ENCODE results near the gene MYH7B.

The MYH7B gene

DNA sequence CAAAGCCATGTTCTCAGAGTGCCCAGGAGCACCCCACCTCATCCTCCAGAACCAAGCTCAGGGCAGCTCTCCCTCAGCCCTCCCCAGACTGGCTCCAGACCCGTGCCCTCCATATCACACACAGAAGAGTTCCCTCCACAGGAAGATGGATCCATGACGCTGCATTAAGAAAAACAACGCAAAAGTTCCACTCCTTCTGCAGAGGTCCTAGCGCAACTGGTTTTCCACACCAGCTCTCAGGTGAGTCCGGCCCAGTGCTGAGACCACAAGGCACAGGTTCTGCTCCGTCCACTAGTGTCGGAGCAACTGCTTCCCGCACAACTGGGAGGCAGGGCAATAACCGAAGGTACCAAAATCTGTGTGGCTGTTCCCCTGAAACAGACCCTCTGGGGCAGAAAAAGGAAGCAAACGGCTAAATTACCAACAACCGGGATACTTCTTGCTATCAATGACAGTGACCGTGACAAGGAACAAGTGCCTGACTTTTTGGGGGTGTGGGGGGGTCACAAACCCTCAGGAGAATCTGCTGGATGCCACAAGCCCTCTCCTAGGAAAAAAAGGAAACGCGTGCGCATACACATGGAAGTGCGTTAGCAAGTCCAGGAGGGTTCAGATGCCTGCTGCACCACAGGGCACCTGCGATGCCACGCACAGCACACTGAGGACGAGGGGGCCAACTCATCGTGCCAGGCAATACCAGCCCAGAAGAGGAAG, 49.2 kb downstream of the MYH7B start:
- DNase-seq (ENCODE audit: low read depth in 2 of 2): no peak
